Measurements from ENCODE around the gene PIEZO2. TPM values are rescaled to one million over a fixed set of nuclear protein-coding genes. Genes with fewer than 3 reads are reported as not detected.

The PIEZO2 gene
- total and polyA plus RNA-seq, 2 of the 8 experiments (the other 6 are each of a cell fraction or from before 2014, with no cell fraction given): 4.7 to 16.5 TPM

- no peak for TF ChIP-seq CHD7 (IDR thresholded peaks at IDR 0.05; ENCODE audit: insufficient replicate concordance, low read length)
- TF ChIP-seq TAF7 (optimal IDR thresholded peaks at IDR 0.05; ENCODE audit: borderline replicate concordance, low read depth, low read length): no peak
These were observed 422.9 kb downstream of the PIEZO2 start (continued) for GRCh38 chr18:10726198-10727068.
